ENCODE data around the gene IL1R2. TPM values are rescaled to one million over a fixed set of nuclear protein-coding genes. Genes with fewer than 3 reads are reported as not detected.

IL1R2 gene
- total RNA-seq, 1 experiment from 2014 or later: 0.22 TPM

DNA sequence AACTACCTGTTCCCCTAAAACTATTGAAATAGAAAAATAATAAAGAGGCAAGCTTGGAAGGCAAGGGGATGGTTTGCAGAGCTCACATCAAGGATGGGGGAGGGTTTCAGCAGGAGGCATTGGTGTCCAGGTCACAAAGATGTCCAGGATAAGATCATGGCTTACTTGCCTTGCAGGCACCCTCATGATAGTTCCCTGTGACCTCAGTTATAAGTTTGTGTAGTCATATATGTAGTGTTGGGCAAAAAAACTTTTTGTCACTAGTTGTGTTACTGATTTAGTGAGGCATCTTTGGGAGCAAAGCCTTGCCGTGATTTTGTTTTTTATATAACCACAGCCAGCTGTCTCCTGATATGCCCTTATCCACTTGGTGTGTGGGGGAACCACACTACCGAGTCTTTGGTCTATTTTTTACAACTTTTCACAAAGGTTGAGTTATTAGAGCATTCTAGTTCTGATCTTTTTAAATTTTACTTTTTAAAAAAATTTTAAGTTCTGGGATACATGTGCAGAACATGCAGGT lies 53.3 kb downstream of the IL1R2 start:
- Mint-ChIP-seq H3K27me3 (ENCODE audit: low read depth) (no peaks in the 10 kb centered on the region), H3K36me3 (no peaks in the 10 kb centered on the region), H3K9me3 (peaks cover 8% of the 10 kb centered on the region), H3K4me3 (no peak overlapping the region), H3K27ac (no peak overlapping the region), H3K4me1 (0 out of 2 replicates have a peak, but pooled peaks cover 3% of the 10 kb centered on the region)
- CTCF ChIA-PET: no interaction called here
- ATAC-seq (no peak), DNase-seq (ENCODE audit: low spot score) (no peak)
- POLR2A ChIA-PET: no interaction called here
- TF ChIP-seq E2F4 (CRISPR knock-in tag; IDR thresholded peaks at IDR 0.05; ENCODE audit: borderline replicate concordance, low read depth) (no peak), CREM (CRISPR knock-in tag; IDR thresholded peaks at IDR 0.05) (no peak), ESRRA (CRISPR knock-in tag; IDR thresholded peaks at IDR 0.05; ENCODE audit: borderline replicate concordance) (no peak), ZNF423 (CRISPR knock-in tag; IDR thresholded peaks at IDR 0.05) (no peak), E2F5 (CRISPR knock-in tag; IDR thresholded peaks at IDR 0.05) (no peak), CBFB (CRISPR knock-in tag; IDR thresholded peaks at IDR 0.05; ENCODE audit: low read depth) (no peak), ZNF121 (CRISPR knock-in tag; IDR thresholded peaks at IDR 0.05) (no peak), HMGA2 (CRISPR knock-in tag; IDR thresholded peaks at IDR 0.05) (no peak)
- TF ChIP-seq, protein P1, sequence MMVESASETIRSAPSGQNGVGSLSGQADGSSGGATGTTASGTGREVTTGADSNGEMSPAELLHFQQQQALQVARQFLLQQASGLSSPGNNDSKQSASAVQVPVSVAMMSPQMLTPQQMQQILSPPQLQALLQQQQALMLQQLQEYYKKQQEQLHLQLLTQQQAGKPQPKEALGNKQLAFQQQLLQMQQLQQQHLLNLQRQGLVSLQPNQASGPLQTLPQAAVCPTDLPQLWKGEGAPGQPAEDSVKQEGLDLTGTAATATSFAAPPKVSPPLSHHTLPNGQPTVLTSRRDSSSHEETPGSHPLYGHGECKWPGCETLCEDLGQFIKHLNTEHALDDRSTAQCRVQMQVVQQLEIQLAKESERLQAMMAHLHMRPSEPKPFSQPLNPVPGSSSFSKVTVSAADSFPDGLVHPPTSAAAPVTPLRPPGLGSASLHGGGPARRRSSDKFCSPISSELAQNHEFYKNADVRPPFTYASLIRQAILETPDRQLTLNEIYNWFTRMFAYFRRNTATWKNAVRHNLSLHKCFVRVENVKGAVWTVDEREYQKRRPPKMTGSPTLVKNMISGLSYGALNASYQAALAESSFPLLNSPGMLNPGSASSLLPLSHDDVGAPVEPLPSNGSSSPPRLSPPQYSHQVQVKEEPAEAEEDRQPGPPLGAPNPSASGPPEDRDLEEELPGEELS (CRISPR knock-in tag; IDR thresholded peaks at IDR 0.05): no peak
- TF ChIP-seq, protein P2, sequence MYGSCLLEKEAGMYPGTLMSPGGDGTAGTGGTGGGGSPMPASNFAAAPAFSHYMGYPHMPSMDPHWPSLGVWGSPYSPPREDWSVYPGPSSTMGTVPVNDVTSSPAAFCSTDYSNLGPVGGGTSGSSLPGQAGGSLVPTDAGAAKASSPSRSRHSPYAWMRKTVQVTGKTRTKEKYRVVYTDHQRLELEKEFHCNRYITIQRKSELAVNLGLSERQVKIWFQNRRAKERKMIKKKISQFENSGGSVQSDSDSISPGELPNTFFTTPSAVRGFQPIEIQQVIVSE (CRISPR knock-in tag; IDR thresholded peaks at IDR 0.05; ENCODE audit: borderline replicate concordance): no peak
- TF ChIP-seq, protein P3, sequence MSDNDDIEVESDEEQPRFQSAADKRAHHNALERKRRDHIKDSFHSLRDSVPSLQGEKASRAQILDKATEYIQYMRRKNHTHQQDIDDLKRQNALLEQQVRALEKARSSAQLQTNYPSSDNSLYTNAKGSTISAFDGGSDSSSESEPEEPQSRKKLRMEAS (CRISPR knock-in tag; IDR thresholded peaks at IDR 0.05): no peak

DNA sequence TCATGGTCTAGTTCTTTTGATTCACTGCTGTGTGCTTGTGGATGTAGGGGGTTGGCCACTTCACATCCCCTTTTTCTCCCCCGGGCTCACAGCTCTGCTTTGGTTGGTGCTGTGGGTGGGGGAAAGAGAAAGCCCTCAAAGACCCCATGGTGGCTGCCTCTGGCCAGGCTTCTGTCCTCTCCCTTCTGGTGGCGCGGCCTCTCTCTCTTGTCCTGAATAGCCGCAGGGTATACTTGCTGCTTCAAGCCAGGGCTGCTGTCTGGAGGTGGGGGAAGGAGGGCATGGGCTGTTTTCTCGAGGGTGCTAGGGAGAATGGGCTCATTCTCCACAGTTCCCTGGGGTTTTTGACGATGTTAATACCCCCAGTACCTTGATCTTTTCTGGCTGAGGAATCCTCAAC lies 53.9 kb downstream of the IL1R2 start:
- H3K27ac Mint-ChIP-seq: no peak overlapping the region
- H3K4me3 Mint-ChIP-seq: no peak overlapping the region
- no peak for ATAC-seq
- peaks cover 8% of the 10 kb centered on the region for H3K9me3 Mint-ChIP-seq
- ChIA-PET POLR2A (no interaction called here), CTCF (interaction anchor here (1.0 to 1.2 kb wide), 2 partner anchors 25 to 39 kb away, joined by 4 to 5 read pairs; no protein-coding TSS in a partner anchor)
- H3K4me1 Mint-ChIP-seq: 0 out of 2 replicates have a peak, but pooled peaks cover 3% of the 10 kb centered on the region
- no peaks in the 10 kb centered on the region for H3K27me3 Mint-ChIP-seq (ENCODE audit: low read depth)
- DNase-seq (ENCODE audit: low spot score): no peak
- no peaks in the 10 kb centered on the region for H3K36me3 Mint-ChIP-seq
- TF ChIP-seq MYBL2 (CRISPR knock-in tag; IDR thresholded peaks at IDR 0.05) (no peak), ZNF671 (CRISPR knock-in tag; IDR thresholded peaks at IDR 0.05) (no peak), MXD4 (CRISPR knock-in tag; IDR thresholded peaks at IDR 0.05; ENCODE audit: borderline replicate concordance) (no peak), ZNF317 (CRISPR knock-in tag; IDR thresholded peaks at IDR 0.05; ENCODE audit: borderline replicate concordance, low read depth) (no peak), PRRX2 (CRISPR knock-in tag; IDR thresholded peaks at IDR 0.05) (no peak), NFATC4 (CRISPR knock-in tag; IDR thresholded peaks at IDR 0.05) (no peak), RORB (CRISPR knock-in tag; IDR thresholded peaks at IDR 0.05) (no peak), E2F4 (CRISPR knock-in tag; IDR thresholded peaks at IDR 0.05; ENCODE audit: borderline replicate concordance, low read depth) (no peak), NR1H2 (CRISPR knock-in tag; IDR thresholded peaks at IDR 0.05) (no peak), ZNF121 (CRISPR knock-in tag; IDR thresholded peaks at IDR 0.05) (no peak)
- TF ChIP-seq, protein P4, sequence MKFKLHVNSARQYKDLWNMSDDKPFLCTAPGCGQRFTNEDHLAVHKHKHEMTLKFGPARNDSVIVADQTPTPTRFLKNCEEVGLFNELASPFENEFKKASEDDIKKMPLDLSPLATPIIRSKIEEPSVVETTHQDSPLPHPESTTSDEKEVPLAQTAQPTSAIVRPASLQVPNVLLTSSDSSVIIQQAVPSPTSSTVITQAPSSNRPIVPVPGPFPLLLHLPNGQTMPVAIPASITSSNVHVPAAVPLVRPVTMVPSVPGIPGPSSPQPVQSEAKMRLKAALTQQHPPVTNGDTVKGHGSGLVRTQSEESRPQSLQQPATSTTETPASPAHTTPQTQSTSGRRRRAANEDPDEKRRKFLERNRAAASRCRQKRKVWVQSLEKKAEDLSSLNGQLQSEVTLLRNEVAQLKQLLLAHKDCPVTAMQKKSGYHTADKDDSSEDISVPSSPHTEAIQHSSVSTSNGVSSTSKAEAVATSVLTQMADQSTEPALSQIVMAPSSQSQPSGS (CRISPR knock-in tag; IDR thresholded peaks at IDR 0.05; ENCODE audit: borderline replicate concordance, low read depth): no peak
- TF ChIP-seq, protein P5, sequence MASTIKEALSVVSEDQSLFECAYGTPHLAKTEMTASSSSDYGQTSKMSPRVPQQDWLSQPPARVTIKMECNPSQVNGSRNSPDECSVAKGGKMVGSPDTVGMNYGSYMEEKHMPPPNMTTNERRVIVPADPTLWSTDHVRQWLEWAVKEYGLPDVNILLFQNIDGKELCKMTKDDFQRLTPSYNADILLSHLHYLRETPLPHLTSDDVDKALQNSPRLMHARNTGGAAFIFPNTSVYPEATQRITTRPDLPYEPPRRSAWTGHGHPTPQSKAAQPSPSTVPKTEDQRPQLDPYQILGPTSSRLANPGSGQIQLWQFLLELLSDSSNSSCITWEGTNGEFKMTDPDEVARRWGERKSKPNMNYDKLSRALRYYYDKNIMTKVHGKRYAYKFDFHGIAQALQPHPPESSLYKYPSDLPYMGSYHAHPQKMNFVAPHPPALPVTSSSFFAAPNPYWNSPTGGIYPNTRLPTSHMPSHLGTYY (CRISPR knock-in tag; IDR thresholded peaks at IDR 0.05): no peak
- TF ChIP-seq, protein P6, sequence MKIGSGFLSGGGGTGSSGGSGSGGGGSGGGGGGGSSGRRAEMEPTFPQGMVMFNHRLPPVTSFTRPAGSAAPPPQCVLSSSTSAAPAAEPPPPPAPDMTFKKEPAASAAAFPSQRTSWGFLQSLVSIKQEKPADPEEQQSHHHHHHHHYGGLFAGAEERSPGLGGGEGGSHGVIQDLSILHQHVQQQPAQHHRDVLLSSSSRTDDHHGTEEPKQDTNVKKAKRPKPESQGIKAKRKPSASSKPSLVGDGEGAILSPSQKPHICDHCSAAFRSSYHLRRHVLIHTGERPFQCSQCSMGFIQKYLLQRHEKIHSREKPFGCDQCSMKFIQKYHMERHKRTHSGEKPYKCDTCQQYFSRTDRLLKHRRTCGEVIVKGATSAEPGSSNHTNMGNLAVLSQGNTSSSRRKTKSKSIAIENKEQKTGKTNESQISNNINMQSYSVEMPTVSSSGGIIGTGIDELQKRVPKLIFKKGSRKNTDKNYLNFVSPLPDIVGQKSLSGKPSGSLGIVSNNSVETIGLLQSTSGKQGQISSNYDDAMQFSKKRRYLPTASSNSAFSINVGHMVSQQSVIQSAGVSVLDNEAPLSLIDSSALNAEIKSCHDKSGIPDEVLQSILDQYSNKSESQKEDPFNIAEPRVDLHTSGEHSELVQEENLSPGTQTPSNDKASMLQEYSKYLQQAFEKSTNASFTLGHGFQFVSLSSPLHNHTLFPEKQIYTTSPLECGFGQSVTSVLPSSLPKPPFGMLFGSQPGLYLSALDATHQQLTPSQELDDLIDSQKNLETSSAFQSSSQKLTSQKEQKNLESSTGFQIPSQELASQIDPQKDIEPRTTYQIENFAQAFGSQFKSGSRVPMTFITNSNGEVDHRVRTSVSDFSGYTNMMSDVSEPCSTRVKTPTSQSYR (CRISPR knock-in tag; IDR thresholded peaks at IDR 0.05): no peak
